Fibroblast of villous mesenchyme (primary cell): Measurements from ENCODE around the gene NR3C2. TPM values are rescaled to one million over a fixed set of nuclear protein-coding genes. Genes with fewer than 3 reads are reported as not detected.

Experiments
- DNase-seq: peaks from one replicate; pipeline ENCODE4 v3.0.0-alpha.2; 2010; ENCODE audit warnings: low read depth
- H3K4me3 ChIP-seq: 2 replicates; pipeline ENCODE4 v1.5.1; 2011; ENCODE audit warnings: low read depth, mild to moderate bottlenecking, low read length
- total RNA-seq: library from RNA; depleted of rRNA; stranded (reverse); fragments of >200 nt; gene quantifications from 2 replicates; pipeline ENCODE4 v1.2.3, GENCODE V29; 2012
- TF ChIP-seq, protein P1 (sequence below): IDR thresholded peaks from 2 replicates; pipeline ENCODE4 v1.5.1; 2012; ENCODE audit warnings: low read depth, mild to moderate bottlenecking, low read length; ENCODE audit not compliant: insufficient read depth

The NR3C2 gene
- total RNA-seq, 1 donor = under 0.01 TPM

DNA sequence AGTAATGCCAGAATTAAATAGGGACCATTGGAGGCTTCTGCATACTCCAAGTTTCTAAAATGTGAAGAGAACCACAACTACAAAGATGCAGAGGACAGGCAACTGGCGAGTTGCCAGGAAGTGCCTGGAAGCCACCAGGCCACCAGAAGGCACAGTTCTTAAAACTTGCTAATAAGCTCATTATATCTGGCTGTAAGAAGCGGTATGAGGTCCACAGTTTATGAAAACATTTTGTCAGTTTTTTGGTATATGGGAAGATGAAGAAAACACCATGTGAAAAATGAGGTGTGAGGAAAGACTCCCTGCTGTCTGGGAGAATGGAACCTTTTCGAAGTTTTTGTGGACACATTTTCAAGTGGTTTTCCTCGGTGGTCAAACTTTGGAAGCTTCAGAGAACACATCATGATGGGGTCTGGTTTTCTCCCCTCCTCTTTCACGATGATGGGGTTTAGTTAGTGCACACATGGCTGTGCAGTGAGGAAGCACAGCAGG, 202.7 kb downstream of the NR3C2 start:
- no peak overlapping the region for H3K4me3 ChIP-seq
- no peak for DNase-seq
- TF ChIP-seq, protein P1, sequence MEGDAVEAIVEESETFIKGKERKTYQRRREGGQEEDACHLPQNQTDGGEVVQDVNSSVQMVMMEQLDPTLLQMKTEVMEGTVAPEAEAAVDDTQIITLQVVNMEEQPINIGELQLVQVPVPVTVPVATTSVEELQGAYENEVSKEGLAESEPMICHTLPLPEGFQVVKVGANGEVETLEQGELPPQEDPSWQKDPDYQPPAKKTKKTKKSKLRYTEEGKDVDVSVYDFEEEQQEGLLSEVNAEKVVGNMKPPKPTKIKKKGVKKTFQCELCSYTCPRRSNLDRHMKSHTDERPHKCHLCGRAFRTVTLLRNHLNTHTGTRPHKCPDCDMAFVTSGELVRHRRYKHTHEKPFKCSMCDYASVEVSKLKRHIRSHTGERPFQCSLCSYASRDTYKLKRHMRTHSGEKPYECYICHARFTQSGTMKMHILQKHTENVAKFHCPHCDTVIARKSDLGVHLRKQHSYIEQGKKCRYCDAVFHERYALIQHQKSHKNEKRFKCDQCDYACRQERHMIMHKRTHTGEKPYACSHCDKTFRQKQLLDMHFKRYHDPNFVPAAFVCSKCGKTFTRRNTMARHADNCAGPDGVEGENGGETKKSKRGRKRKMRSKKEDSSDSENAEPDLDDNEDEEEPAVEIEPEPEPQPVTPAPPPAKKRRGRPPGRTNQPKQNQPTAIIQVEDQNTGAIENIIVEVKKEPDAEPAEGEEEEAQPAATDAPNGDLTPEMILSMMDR = no peak

DNA sequence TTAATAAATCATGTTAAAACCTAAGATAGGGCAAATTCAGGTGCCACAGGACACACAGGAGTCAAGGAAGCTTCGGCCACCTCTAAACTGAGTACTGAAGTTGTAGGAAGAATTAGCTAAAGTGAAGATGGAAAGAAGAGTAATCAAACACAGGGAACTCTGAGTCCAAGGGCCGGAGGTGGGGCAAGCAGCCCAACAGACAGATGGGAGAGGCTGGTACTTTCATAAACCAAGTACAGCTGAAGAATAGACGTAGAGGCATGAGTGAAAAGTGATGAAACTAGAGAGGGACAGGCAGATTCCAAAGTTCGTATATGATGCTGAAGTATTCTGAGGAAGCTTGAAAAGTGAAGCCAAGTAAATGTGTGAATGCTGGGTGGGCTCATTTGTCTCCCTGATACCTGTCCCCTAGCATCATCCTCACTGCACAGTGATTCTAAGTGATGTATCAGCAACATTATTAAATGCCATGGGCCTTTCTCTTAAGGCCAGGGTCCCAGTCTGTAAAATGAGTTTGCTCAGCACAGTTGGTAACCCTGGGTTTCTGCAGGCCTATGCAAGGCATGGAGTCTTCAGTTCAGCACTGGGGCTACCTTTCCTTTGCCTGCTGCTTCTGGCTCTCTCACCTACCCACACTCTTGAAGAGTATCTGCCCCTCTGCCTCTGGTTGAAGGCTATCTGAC, 203.3 kb downstream of the NR3C2 start:
- TF ChIP-seq, protein P1 = no peak
- DNase-seq = no peak

DNA sequence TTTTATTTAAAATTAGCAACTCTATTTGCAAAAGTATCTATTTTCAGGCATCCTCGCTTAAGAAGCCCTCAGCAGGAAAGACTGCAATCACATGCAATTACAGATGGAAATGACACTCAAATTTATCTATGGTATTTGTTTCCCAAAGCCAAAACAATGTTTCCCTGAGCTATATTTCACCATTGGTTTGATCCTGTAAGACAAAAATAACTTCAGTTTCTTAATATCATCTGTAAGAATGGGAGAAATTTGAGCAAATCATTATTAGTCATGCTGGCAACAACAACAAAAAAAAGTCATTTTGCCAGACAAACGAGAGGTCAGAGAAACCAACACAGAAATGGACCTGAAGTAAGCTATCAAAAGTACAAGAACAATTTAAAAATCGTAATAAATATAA, 204.1 kb downstream of the NR3C2 start:
- no peak for DNase-seq
- TF ChIP-seq, protein P1 = no peak
- no peak overlapping the region for H3K4me3 ChIP-seq

More for the DNA sequence above, 203.3 kb downstream of the NR3C2 start:
- no peak overlapping the region for H3K4me3 ChIP-seq

DNA sequence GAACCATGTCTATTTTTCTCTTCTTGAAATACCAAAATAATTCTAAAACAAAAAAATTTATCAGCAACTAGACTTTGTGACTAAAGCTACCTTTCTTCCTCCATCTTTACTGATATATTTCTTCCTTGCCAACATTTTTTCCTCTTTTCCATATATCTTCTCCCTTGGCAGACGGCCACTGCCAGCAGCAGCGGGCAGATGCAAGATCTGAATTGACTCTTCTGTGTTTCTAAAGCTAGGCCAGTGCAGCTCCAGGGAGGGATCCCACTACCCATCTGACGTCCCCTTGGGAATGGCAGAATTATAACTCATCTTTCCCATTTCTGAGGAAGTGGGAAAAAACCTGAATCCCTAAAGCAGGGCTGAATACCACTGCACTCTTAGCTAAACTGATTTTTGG, 206.4 kb downstream of the NR3C2 start:
- no peak overlapping the region for H3K4me3 ChIP-seq
- TF ChIP-seq, protein P1 = no peak
- DNase-seq = no peak

DNA sequence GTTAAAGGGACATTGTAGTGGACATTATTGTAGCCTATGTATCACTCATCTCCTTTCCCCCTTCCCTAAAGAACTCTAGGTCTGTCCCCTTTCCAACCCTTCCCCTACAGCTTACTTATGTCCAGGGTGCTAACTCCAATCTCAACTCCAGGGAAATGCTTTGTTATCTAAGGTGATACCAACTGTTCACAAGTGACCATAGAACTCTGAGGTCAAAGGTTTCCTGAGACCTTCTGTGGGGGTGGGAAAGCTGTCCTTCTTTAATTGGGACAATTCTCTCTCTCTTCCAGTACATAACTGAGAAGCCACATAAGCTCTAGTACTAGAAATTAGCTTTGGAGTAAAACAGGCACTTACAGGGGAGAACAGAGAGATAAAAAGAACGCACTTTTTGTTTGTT, 212.4 kb downstream of the NR3C2 start:
- TF ChIP-seq, protein P1 = no peak
- DNase-seq = no peak
- H3K4me3 ChIP-seq = no peak overlapping the region

DNA sequence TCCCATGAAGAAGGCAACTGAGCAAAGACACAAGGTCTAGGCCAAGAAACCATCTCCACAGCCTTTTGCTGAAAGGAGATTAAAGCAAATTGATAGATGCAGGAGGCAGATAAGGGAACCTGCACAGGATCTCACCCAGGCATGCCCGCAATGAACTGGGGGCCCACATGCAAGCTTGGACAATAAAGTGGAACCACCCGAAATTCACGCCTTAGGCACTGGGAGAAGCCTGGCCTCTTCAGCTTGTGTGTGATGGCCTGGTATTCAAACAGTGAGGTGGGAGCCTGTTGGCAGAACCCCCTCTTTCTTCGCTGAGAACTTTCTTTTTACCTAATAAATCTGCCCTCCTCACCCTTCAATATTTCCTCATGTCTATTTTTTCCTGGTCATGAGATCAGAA, 213.2 kb downstream of the NR3C2 start:
- no peak for DNase-seq
- TF ChIP-seq, protein P1 = no peak
- H3K4me3 ChIP-seq = no peak overlapping the region

DNA sequence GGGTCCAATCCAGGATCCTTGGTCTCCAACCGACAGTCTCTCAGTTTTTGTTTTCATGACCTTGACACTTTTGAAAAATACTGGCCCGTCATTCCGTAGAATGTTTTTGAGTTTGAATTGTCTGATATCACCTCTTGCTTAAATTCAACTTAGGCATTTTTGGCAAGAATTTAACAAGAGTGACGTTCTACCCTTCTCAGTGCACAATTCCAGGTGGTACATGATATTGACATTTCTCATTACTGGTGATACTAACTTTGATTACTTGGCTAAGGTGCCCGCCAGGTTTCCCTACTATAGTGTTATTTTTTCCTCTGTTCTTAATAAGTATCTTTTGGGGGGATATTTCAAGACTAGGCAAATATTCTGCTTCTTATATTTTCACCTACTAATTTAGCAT, 215.1 kb downstream of the NR3C2 start:
- TF ChIP-seq, protein P1 = no peak
- no peak for DNase-seq
- H3K4me3 ChIP-seq = no peak overlapping the region
